GM13976 (cell line): ENCODE data around the gene SLC6A6.

Experiments used
- DNase-seq: peaks from one replicate; pipeline ENCODE4 v3.0.0; 2012; ENCODE audit warnings: low spot score
- in situ Hi-C: fragments of 300-500 bp; cut with MboI; formaldehyde crosslinking; loops from one replicate; pipeline ENCODE4 v1.12.0; 2022; ENCODE audit warnings: low sequenced_read_pairs, mixed read lengths, inconsistent platforms; ENCODE audit not compliant: unreplicated experiment
- TF ChIP-seq, protein P1 (sequence below): IDR thresholded peaks from 2 replicates; pipeline ENCODE4 v1.5.1; 2012; ENCODE audit warnings: borderline replicate concordance, mild to moderate bottlenecking; ENCODE audit not compliant: insufficient read depth; ENCODE audit errors: extremely low read depth, missing control alignments, control extremely low read depth

The SLC6A6 gene

DNA sequence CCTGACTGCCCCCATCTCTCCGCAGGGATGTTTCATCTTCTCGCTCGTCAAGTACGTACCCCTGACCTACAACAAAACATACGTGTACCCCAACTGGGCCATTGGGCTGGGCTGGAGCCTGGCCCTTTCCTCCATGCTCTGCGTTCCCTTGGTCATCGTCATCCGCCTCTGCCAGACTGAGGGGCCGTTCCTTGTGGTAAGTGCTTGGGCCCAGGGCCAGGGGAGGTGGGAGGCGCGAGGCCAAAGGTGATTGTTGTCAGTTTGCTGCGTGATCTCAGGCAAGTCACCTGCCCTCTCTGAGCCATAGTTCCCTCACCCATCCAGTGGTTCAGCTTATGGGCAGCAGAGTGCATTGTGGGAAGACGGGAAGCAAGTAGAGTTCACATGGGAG, 79.2 kb downstream of the SLC6A6 start:
- no peak for DNase-seq
- in situ Hi-C loops = no loop called here
- TF ChIP-seq, protein P1, sequence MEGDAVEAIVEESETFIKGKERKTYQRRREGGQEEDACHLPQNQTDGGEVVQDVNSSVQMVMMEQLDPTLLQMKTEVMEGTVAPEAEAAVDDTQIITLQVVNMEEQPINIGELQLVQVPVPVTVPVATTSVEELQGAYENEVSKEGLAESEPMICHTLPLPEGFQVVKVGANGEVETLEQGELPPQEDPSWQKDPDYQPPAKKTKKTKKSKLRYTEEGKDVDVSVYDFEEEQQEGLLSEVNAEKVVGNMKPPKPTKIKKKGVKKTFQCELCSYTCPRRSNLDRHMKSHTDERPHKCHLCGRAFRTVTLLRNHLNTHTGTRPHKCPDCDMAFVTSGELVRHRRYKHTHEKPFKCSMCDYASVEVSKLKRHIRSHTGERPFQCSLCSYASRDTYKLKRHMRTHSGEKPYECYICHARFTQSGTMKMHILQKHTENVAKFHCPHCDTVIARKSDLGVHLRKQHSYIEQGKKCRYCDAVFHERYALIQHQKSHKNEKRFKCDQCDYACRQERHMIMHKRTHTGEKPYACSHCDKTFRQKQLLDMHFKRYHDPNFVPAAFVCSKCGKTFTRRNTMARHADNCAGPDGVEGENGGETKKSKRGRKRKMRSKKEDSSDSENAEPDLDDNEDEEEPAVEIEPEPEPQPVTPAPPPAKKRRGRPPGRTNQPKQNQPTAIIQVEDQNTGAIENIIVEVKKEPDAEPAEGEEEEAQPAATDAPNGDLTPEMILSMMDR = no peak

DNA sequence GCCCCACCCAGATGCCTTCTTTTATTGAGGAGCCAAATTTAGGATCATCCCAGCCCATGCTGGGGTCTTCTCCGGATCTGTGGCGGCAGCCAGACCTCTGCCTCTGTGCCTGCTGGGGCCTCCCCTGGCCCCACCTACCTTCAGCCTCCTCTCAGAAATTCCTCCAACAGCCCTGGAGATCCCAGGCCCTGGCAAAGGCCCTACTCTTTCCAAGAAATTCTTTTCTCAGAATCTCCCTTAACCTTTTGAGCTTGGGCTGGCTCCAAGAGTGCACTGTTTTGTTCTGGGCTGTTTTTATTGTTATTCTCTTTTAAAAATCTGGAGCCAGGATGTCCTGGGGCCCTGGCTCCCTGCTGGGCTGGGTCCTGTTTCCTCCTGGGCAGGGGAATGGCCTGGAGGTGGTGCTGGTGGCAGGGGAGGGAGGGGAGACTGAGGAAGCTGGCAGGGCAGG, 79.9 kb downstream of the SLC6A6 start:
- no peak for DNase-seq
- TF ChIP-seq, protein P1 = no peak
- in situ Hi-C loops = no loop called here

DNA sequence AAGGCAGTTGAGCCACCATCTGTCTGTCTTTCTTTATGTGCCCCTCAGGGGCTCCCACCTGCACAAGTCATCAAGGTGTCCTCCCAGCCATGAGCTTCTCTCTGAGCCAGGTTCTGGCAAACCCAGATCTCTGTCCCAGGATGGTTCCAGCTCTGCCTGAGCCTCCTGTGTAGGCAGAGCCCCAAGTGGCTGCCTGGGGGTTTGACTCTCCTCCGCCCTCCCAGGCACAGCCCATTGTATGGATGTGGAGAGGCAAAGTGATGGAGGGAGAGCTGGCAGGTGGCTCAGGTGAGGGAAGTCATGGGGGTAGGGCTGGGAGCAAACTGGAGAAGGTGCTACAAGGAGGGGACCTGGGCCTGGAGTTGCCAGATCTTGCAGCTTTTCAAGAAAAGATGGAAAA, 80.9 kb downstream of the SLC6A6 start:
- in situ Hi-C loops = no loop called here
- DNase-seq = no peak
- TF ChIP-seq, protein P1 = no peak

DNA sequence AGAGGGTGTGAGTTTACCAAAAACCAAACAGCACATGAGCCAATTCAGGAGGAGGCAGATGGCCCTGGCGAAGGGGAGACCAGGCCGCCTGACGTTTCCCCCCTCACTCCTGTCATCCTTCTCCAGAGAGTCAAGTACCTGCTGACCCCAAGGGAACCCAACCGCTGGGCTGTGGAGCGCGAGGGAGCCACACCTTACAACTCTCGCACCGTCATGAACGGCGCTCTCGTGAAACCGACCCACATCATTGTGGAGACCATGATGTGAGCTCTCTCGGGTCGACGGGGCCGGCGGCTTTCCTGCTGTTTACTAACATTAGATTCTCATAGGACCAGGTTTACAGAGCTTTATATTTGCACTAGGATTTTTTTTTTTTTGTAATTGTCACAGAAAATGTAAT, 82.3 kb downstream of the SLC6A6 start:
- in situ Hi-C loops = no loop called here
- DNase-seq = no peak
- TF ChIP-seq, protein P1 = no peak

DNA sequence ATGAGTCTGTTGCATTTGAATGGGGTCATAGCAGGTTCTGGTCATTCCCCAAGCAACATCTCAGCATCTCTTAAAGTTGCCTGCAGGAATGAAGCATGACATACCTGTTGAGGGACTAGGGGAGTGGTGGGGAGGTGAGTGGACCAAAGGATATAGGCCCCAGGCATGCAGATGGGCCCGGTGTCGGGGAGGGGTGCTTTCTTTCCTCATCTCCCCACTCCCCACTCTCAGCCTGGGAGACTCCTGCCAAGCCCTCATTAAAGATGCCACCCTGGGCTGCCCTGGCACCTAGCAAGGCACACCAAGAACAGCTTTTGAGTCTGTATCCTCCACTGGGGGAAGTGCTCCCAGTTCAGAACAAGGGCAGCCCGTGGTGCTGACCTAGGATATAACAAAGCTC, 83.6 kb downstream of the SLC6A6 start:
- no peak for DNase-seq
- in situ Hi-C loops = no loop called here
- TF ChIP-seq, protein P1 = no peak

DNA sequence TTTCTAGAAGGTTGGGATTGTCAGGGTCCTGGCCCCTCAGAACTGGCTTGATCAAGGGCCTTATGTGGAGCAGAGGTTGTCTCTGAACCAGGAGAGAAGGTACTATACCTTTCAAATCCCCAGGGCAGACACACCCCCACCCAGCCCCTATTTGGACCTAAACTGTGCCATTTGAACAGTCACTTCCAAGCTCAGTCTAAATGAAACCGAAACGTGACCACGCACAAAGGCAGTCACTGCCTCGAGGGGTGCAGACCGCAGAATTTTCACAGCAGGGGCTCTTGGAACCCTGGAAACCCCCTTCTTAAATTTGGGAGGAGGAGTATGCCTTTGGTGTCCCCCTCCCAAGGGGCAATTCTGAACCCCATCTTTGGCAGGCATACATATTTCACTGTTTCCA, 84.1 kb downstream of the SLC6A6 start:
- DNase-seq = no peak
- in situ Hi-C loops = no loop called here
- TF ChIP-seq, protein P1 = no peak

DNA sequence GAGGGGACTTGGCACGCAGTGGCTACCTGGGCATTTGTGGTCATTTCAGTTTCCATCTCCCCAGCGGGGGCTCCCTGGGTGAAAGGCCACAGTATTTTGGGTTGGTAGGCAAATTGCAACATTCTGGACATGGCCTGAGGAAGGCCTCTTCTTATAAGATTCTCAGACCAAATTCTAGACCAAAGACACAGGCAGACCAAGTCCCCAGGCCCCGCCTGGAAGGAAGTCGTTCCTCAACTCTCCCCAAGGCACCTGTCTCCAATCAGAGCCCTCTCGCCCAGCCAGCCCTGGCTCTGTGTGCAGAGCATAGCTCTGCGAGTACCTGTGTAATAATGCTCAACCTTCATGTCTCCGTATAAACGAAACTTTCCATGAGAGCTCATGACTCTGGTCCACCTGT, 84.7 kb downstream of the SLC6A6 start:
- no peak for DNase-seq
- in situ Hi-C loops = no loop called here
- TF ChIP-seq, protein P1 = no peak
